A549 (cell line): ENCODE measurements around the gene P2RX6. TPM values are rescaled to one million over a fixed set of nuclear protein-coding genes. Genes with fewer than 3 reads are reported as not detected.

Source experiments
- ATAC-seq, 2 experiments: fragments of 200-7000 bp in 1 of 2; fragments of >200 bp in 1 of 2; cut with Nextera tagmentation in 1 of 2; cut with Tn5 transposase in 1 of 2; 3 replicates each; pipeline versions ENCODE4 v1.8.0 to v1.9.1; 2018 to 2020; ENCODE audit warnings: mild to moderate bottlenecking in 1 of 2, moderate library complexity in 1 of 2
- CTCF ChIA-PET: fragments of 300-600 bp; sonication (Branson Sonifier 250); formaldehyde crosslinking; extraction: SDS; loops from one replicate; lab custom pipeline; 2021; ENCODE audit warnings: antibody characterized with exemption, inconsistent platforms; lab: Yijun Ruan, JAX
- POLR2A ChIA-PET: fragments of 350-600 bp; formaldehyde crosslinking; extraction: SDS; loops from one replicate; lab custom pipeline; 2021; ENCODE audit warnings: antibody characterized with exemption, inconsistent platforms; lab: Yijun Ruan, JAX
- DNase-seq, 2 experiments: peaks; one replicate each; pipeline versions ENCODE4 v3.0.0 to v3.0.0-alpha.2; 2011 to 2016; ENCODE audit warnings: low read depth in 1 of 2, low spot score in 1 of 2
- FAIRE-seq: peaks from 2 replicates; lab custom pipeline; 2011; peaks lifted over from hg19 to GRCh38; lab: Jason Lieb, UNC
- H3K27ac ChIP-seq, 2 experiments: fragments of >200 bp; sonication (Bioruptor Twin); formaldehyde crosslinking; 3 replicates each; pipeline ENCODE4 v1.5.1; 2016 to 2017
- H3K4me1 ChIP-seq: fragments of >200 bp; sonication (Bioruptor Twin); formaldehyde crosslinking; 3 replicates; pipeline ENCODE4 v1.6.1; 2016
- H3K4me2 ChIP-seq: fragments of >200 bp; sonication (Bioruptor Twin); formaldehyde crosslinking; 3 replicates; pipeline ENCODE4 v1.6.1; 2016
- H3K4me3 ChIP-seq: fragments of >200 bp; sonication (Bioruptor Twin); formaldehyde crosslinking; 3 replicates; pipeline ENCODE4 v1.5.1; 2016
- H3K9me3 ChIP-seq: fragments of >200 bp; sonication (Bioruptor Twin); formaldehyde crosslinking; 3 replicates; pipeline ENCODE4 v1.6.1; 2016
- BCL3 ChIP-seq: fragments of >200 bp; sonication (Bioruptor Twin); formaldehyde crosslinking; IDR thresholded peaks from 3 replicates; pipeline ENCODE4 v1.6.1; 2016
- BHLHE40 ChIP-seq: IDR thresholded peaks from 2 replicates; pipeline ENCODE4 v1.6.1; 2012; ENCODE audit warnings: low read depth, low read length, inconsistent platforms
- CBX2 ChIP-seq: fragments of 200-600 bp; sonication (generic); IDR thresholded peaks from 2 replicates; pipeline ENCODE4 v1.6.1; 2016; ENCODE audit warnings: low read depth, mild to moderate bottlenecking, borderline replicate concordance
- CEBPB ChIP-seq, 2 experiments: fragments of >200 bp in 1 of 2; sonication (Bioruptor Twin) in 1 of 2; formaldehyde crosslinking in 1 of 2; IDR thresholded peaks; 2 replicates each; pipeline ENCODE4 v1.6.1; 2012 to 2016
- CHD4 ChIP-seq: fragments of 200-600 bp; sonication (generic); IDR thresholded peaks from 2 replicates; pipeline ENCODE4 v1.6.1; 2016; ENCODE audit warnings: antibody characterized with exemption, mild to moderate bottlenecking, borderline replicate concordance
- E2F6 ChIP-seq: IDR thresholded peaks from 2 replicates; pipeline ENCODE4 v1.6.1; 2012; ENCODE audit warnings: low read depth, borderline replicate concordance
- EHF ChIP-seq: fragments of 250-450 bp; sonication (Bioruptor Pico); IDR thresholded peaks from 2 replicates; pipeline ENCODE4 v1.5.0; 2020; ENCODE audit warnings: mild to moderate bottlenecking
- ELK1 ChIP-seq: fragments of 150-350 bp; IDR thresholded peaks from 2 replicates; pipeline ENCODE4 v1.6.1; 2014; ENCODE audit warnings: low read depth, mild to moderate bottlenecking, low read length
- ESRRA ChIP-seq: fragments of 150-350 bp; IDR thresholded peaks from 2 replicates; pipeline ENCODE4 v1.6.1; 2014; ENCODE audit warnings: mild to moderate bottlenecking, low read length, borderline replicate concordance
- HES2 ChIP-seq: fragments of >200 bp; sonication (Bioruptor Twin); formaldehyde crosslinking; IDR thresholded peaks from 2 replicates; pipeline ENCODE4 v1.6.1; 2016
- HOXA7 ChIP-seq: fragments of 250-450 bp; sonication (Bioruptor Pico); IDR thresholded peaks from 2 replicates; pipeline ENCODE4 v1.5.0; 2020; ENCODE audit warnings: mild to moderate bottlenecking, moderate library complexity
- KDM1A ChIP-seq: fragments of 200-600 bp; sonication (generic); IDR thresholded peaks from 2 replicates; pipeline ENCODE4 v1.6.1; 2016; ENCODE audit warnings: low read depth, mild to moderate bottlenecking
- MAX ChIP-seq: IDR thresholded peaks from 2 replicates; pipeline ENCODE4 v1.6.1; 2012
- NFE2L2 ChIP-seq: fragments of 150-350 bp; conservative IDR thresholded peaks from 2 replicates; pipeline ENCODE4 v1.6.1; 2014; ENCODE audit warnings: low read length
- PBX3 ChIP-seq: IDR thresholded peaks from 2 replicates; pipeline ENCODE4 v1.6.1; 2012
- POLR2AphosphoS2 ChIP-seq: conservative IDR thresholded peaks from 2 replicates; pipeline ENCODE4 v1.6.1; 2012; ENCODE audit warnings: low read length, improper control_type of control experiment, inconsistent platforms
- RAD21 ChIP-seq, 2 experiments: fragments of >200 bp in 1 of 2; sonication (Bioruptor Twin) in 1 of 2; formaldehyde crosslinking in 1 of 2; IDR thresholded peaks in 1 of 2; conservative IDR thresholded peaks in 1 of 2; 2 replicates in 1 of 2; 3 replicates in 1 of 2; pipeline ENCODE4 v1.6.1; 2012 to 2018; ENCODE audit warnings: inconsistent platforms in 1 of 2
- RARB ChIP-seq: fragments of 250-450 bp; sonication (Bioruptor Pico); IDR thresholded peaks from 2 replicates; pipeline ENCODE4 v1.8.0; 2021; ENCODE audit warnings: mild to moderate bottlenecking, moderate library complexity
- RCOR1 ChIP-seq: fragments of 150-350 bp; IDR thresholded peaks from 2 replicates; pipeline ENCODE4 v1.6.1; 2014; ENCODE audit warnings: antibody characterized with exemption, low read length, low read depth
- RNF2 ChIP-seq: fragments of 200-600 bp; sonication (generic); IDR thresholded peaks from 2 replicates; pipeline ENCODE4 v1.6.1; 2016; ENCODE audit warnings: low read depth, mild to moderate bottlenecking, antibody characterized with exemption, moderate library complexity, borderline replicate concordance
- SREBF2 ChIP-seq: fragments of 450-650 bp; IDR thresholded peaks from 2 replicates; pipeline ENCODE4 v1.6.1; 2014; ENCODE audit warnings: mild to moderate bottlenecking, moderate library complexity
- TP53 ChIP-seq: fragments of 250-450 bp; sonication (Bioruptor Pico); IDR thresholded peaks from 2 replicates; pipeline ENCODE4 v1.5.0; 2021; ENCODE audit warnings: mild to moderate bottlenecking, moderate library complexity
- ZC3H11A ChIP-seq: fragments of 450-650 bp; IDR thresholded peaks from 2 replicates; pipeline ENCODE4 v1.6.1; 2014; ENCODE audit warnings: antibody characterized with exemption, mild to moderate bottlenecking
- ZFP36 ChIP-seq: fragments of 450-650 bp; IDR thresholded peaks from 2 replicates; pipeline ENCODE4 v1.6.1; 2014; ENCODE audit warnings: borderline replicate concordance; ENCODE audit not compliant: partially characterized antibody
- ZSCAN20 ChIP-seq: fragments of 250-450 bp; sonication (Bioruptor Pico); IDR thresholded peaks from 2 replicates; pipeline ENCODE4 v1.8.0; 2022; ENCODE audit warnings: mild to moderate bottlenecking, moderate library complexity
- WGBS: methylation state at CpG from one replicate; pipeline ENCODE4 v1.1.6; 2017; ENCODE audit errors: missing lambda C conversion rate; 5-methylcytosine and 5-hydroxymethylcytosine counted together
- polyA plus RNA-seq, 4 experiments: library from polyadenylated mRNA; depleted of rRNA in 3 of 4; stranded (reverse); fragments of >200 nt; fragmentation: RNase III in 1 of 4; extraction: RNeasy Plus Mini Kit Qiagen cat#74134 plus additional on column Dnase treatment in 1 of 4; gene quantifications; 2 replicates in 3 of 4; 3 replicates in 1 of 4; pipeline ENCODE4 v1.2.3, GENCODE V29; 2011 to 2017

Gene P2RX6
- polyA plus RNA-seq, 2 of the 4 experiments (the other 2 are of a cell fraction), result 0.67 to 0.92 TPM

GRCh38 chr22:20976291-20976877, 38.6 kb upstream of the P2RX6 start (continued):
- TF ChIP-seq RAD21 (conservative IDR thresholded peaks at IDR 0.05 in 1 of 2, IDR thresholded peaks at IDR 0.05 in 1 of 2) (no peak), CEBPB (IDR thresholded peaks at IDR 0.05) (no peak), KDM1A (no peak), ELK1 (no peak), ESRRA (no peak), RNF2 (no peak), HOXA7 (CRISPR knock-in tag) (no peak), RARB (no peak)

- H3K4me3 ChIP-seq, result no peak overlapping the region
- peaks cover 5% of the 10 kb centered on the region; the same call in 2 of the 3 replicates for H3K4me1 ChIP-seq
- peaks cover 8% of the 10 kb centered on the region; the same call in 1 of the 3 replicates for H3K9me3 ChIP-seq
- no peak overlapping the region for H3K27ac ChIP-seq
- ATAC-seq, result no peak
- no peak for DNase-seq
- ChIA-PET CTCF (interaction anchor here (1.0 to 1.7 kb wide), 4 partner anchors 15 to 199 kb away, joined by 3 to 5 read pairs (median 4); no protein-coding TSS in a partner anchor), POLR2A (no interaction called here)
- WGBS, result 78% methylated on average over 11 of the region's 11 CpGs
- TF ChIP-seq KDM1A (no peak), BCL3 (no peak), E2F6 (no peak)
- FAIRE-seq, result no peak
- H3K4me2 ChIP-seq, result no peak overlapping the region
These were observed 37.9 kb upstream of the P2RX6 start for GRCh38 chr22:20977019-20977418.

GRCh38 chr22:20977516-20978170, 37.3 kb upstream of the P2RX6 start:
- Histone ChIP-seq H3K4me1 (peaks cover 5% of the 10 kb centered on the region; the same call in 2 of the 3 replicates), H3K9me3 (peaks cover 8% of the 10 kb centered on the region; the same call in 1 of the 3 replicates), H3K27ac (no peak overlapping the region), H3K4me3 (no peak overlapping the region), H3K4me2 (no peak overlapping the region)
- FAIRE-seq (no peak), ATAC-seq (no peak), DNase-seq (no peak)
- TF ChIP-seq MAX (no peak), RCOR1 (no peak)
- POLR2A ChIA-PET, result no interaction called here
- CTCF ChIA-PET, result interaction anchor here (1.7 kb wide), 1 partner anchor 15 kb away, joined by 5 read pairs; no protein-coding TSS in a partner anchor
- 86% methylated on average over 14 of the region's 17 CpGs for WGBS

GRCh38 chr22:20978419-20978818, 36.5 kb upstream of the P2RX6 start:
- H3K4me3 ChIP-seq, result no peak overlapping the region
- peaks cover 11% of the 10 kb centered on the region; the same call in 2 of the 3 replicates for H3K4me1 ChIP-seq
- WGBS, result 25% methylated on average over 2 of the region's 2 CpGs
- ATAC-seq, result no peak
- POLR2A ChIA-PET, result no interaction called here
- DNase-seq, result no peak
- FAIRE-seq, result no peak
- H3K4me2 ChIP-seq, result no peak overlapping the region
- peaks cover 8% of the 10 kb centered on the region; the same call in 1 of the 3 replicates for H3K9me3 ChIP-seq
- CTCF ChIA-PET, result interaction anchor here (0.8 to 1.7 kb wide), 2 partner anchors 16 to 17 kb away, joined by 3 to 5 read pairs; no protein-coding TSS in a partner anchor
- TF ChIP-seq ZSCAN20 (no peak), HOXA7 (CRISPR knock-in tag) (no peak), TP53 (no peak), ZFP36 (no peak), CHD4 (no peak), HES2 (no peak), SREBF2 (no peak), NFE2L2 (no peak), ZC3H11A (no peak), CBX2 (no peak), BHLHE40 (no peak), E2F6 (no peak), POLR2AphosphoS2 (no peak), RCOR1 (no peak), PBX3 (no peak), EHF (CRISPR knock-in tag) (no peak), RAD21 (conservative IDR thresholded peaks at IDR 0.05 in 1 of 2, IDR thresholded peaks at IDR 0.05 in 1 of 2) (no peak)
- H3K27ac ChIP-seq, result no peak overlapping the region
